HG02759 (cell line): Measurements from ENCODE around the gene GFER.
"Not testable (repeated sequence)": the region's sequence is repeated elsewhere in the genome, so short reads cannot be mapped to it uniquely, and the experiment has no call there.

Experiments used
- ATAC-seq: cut with Tn5 transposase; IDR thresholded peaks from one replicate; pipeline ENCODE4 v1.9.1; 2021; ENCODE audit warnings: mild to moderate bottlenecking, moderate library complexity; ENCODE audit not compliant: unreplicated experiment

GFER gene

GRCh38 chr16:2004795-2005517 lies 21.0 kb downstream of the GFER start:
- no peak for ATAC-seq

GRCh38 chr16:2005646-2006045 lies 21.7 kb downstream of the GFER start:
- ATAC-seq, result no peak

- no peak for ATAC-seq
Measured at GRCh38 chr16:2006317-2006716, 22.3 kb downstream of the GFER start.

- ATAC-seq, result no peak
Measured at GRCh38 chr16:2007081-2007836, 23.3 kb downstream of the GFER start.

- ATAC-seq, result no peak
Measured at GRCh38 chr16:2008009-2008526, 24.1 kb downstream of the GFER start.

GRCh38 chr16:2008631-2009163 lies 24.7 kb downstream of the GFER start:
- no peak for ATAC-seq

- ATAC-seq, result peak; percentile 31
Measured at GRCh38 chr16:2009164-2009711, 25.2 kb downstream of the GFER start.

- peak; percentile 89 for ATAC-seq
Measured at GRCh38 chr16:2009791-2010510, 26.0 kb downstream of the GFER start, which contains the start of gene ZNF598. Gene ZNF598, minus strand, starts transcription at chr16:2009821.

GRCh38 chr16:2011726-2012125 lies 27.7 kb downstream of the GFER start:
- not testable (repeated sequence) for ATAC-seq

- ATAC-seq, result no peak
Measured at GRCh38 chr16:2013527-2013926, 29.5 kb downstream of the GFER start.

- ATAC-seq, result no peak
Measured at GRCh38 chr16:2015117-2015946, 31.3 kb downstream of the GFER start.

GRCh38 chr16:2015947-2016208 lies 31.9 kb downstream of the GFER start:
- no peak for ATAC-seq

GRCh38 chr16:2016407-2016922 lies 32.5 kb downstream of the GFER start:
- ATAC-seq, result no peak

- no peak for ATAC-seq
Measured at GRCh38 chr16:2019518-2019920, 35.5 kb downstream of the GFER start, which contains the start of gene NPW. Gene NPW, plus strand, starts transcription at chr16:2019785.

GRCh38 chr16:2019921-2020831 lies 36.2 kb downstream of the GFER start:
- no peak for ATAC-seq

- ATAC-seq, result no peak
Measured at GRCh38 chr16:2022723-2023091, 38.7 kb downstream of the GFER start.

- peak; percentile 81 for ATAC-seq
Measured at GRCh38 chr16:2023092-2024031, 39.4 kb downstream of the GFER start.

GRCh38 chr16:2024032-2024420 lies 40.0 kb downstream of the GFER start:
- no peak for ATAC-seq
